Activated CD4-positive, CD25-positive, alpha-beta regulatory T cell (primary cell): ENCODE measurements around the gene FRMD8.
"Not testable (repeated sequence)": the region's sequence is repeated elsewhere in the genome, so short reads cannot be mapped to it uniquely, and the experiment has no call there.

Source experiments
- DNase-seq, 4 experiments: peaks; one replicate each; lab custom pipeline; 2025; lab: John Stamatoyannopoulos, UW

FRMD8 gene

GRCh38 chr11:65393513-65394079 lies 7.2 kb downstream of the FRMD8 start:
- DNase-seq, result no peak

DNA sequence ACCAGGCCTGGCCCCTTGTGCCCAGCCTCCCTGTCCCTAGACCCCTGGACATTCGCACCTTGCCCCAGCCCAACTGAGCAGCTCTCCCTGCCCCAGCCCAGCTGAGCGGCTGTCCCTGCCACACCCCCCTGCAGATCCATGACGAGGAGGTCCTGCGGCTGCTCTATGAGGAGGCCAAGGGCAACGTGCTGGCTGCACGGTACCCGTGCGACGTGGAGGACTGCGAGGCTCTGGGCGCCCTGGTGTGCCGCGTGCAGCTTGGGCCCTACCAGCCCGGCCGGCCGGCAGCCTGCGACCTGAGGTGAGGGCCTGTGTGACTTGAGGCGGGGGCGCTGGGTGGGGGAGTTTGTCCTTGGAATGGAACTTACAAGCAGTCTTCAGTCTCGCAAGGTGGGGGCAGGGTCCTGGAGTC lies 7.7 kb downstream of the FRMD8 start:
- no peak for DNase-seq

DNA sequence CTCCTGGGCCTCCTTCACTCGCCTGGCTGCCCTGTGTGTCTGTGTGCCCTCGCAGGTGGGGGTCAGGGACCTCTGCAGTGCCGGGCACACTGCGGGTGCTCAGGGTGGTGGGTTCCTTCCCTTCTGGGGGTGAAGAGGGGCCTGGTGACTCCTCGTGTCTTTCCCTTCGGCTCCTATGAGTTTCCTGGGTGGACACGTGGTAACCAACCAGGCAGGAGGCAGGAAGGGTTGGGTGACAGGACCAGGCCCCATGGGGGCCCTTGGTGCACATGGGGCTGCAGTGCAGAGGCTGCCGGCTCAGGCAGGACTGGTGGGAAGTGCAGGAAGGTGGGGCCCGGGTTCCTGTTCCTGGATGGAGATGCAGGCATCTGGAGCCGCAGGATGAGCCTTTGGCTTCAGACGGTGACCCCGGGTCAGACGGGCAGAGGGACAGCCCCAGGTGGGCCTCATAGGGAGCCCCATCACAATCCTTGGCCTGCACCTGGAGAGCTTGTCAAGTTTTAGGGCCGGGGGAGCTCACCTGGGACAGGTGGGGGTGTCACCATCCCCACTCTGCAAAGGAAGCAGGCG lies 9.6 kb downstream of the FRMD8 start:
- DNase-seq, result no peak

GRCh38 chr11:65396769-65397745 lies 10.6 kb downstream of the FRMD8 start:
- no peak for DNase-seq

GRCh38 chr11:65398362-65398910 lies 12.0 kb downstream of the FRMD8 start:
- no peak for DNase-seq

- DNase-seq, result no peak
Measured at GRCh38 chr11:65399249-65399648, 12.8 kb downstream of the FRMD8 start.

GRCh38 chr11:65399845-65400244 lies 13.4 kb downstream of the FRMD8 start:
- DNase-seq, result no peak

DNA sequence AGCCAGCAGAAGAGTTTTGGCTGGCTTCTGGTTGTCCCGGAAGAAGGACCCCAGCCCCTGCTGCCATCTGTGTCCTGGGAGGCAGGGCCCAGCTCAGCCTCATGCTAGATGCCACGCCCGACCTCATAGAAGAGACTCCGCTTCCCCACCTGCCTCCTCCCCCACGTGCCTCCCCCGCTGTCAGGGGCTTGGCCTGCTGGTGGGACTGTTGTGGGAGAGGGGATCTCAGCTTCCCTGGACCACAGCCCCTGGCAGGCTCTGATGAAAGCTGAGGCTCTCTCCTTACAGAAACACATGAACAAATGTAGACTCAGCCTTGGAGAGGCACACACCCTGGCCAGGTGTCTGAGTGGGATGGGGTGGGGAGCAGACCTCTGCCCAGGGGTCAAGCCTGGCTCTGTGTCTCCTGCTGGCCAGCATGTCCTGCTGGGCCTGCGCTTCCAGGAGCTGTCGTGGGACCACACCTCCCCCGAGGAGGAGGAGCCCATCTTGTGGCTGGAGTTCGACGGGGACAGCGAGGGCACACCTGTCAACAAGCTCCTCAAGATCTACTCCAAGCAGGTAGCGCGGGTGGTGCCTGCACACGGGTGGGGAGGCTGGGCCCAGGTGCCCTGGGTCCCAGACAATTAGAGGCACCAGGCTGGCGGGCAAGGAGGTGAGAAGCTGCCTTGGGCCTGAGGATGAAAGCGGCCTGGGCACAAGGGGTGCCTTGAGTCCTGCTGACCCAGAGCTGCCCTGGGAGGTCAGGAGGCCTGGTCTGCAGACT lies 14.1 kb downstream of the FRMD8 start:
- no peak for DNase-seq

DNA sequence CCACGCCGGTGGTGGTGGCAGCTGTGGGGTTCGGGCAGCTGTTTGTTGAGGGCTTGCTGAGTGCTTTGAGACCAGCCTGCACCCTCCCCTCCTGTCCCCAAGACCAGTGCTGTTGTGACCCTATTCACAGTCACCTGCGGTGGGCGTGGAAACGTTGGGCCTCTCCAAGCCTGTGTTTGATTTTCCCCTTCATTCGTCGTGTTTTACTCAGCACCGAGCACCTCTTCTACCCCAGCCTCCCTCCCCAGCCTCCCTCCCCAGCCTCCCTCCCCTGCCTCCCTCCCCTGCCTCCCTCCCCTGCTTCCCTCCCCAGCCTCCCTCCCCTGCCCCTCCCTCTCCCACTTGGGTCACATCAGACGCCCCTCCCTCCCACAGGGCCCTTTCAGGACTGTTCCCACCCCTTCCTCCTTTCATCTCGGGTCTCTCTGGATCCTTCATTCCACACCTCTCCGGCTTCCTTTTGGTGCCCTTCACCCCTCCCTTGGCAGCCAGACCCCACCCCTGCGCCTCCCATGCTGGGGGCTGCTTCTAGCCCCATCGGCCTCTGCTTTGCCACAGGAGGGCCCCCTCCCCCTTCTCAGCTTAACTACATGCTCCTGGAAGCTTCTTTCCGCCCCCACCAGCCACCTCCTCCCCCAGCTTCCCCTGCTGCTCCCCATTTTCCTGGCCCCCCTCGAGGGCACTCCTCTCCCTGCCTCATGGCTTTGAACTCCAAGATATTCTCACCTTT lies 14.8 kb downstream of the FRMD8 start:
- no peak for DNase-seq

DNA sequence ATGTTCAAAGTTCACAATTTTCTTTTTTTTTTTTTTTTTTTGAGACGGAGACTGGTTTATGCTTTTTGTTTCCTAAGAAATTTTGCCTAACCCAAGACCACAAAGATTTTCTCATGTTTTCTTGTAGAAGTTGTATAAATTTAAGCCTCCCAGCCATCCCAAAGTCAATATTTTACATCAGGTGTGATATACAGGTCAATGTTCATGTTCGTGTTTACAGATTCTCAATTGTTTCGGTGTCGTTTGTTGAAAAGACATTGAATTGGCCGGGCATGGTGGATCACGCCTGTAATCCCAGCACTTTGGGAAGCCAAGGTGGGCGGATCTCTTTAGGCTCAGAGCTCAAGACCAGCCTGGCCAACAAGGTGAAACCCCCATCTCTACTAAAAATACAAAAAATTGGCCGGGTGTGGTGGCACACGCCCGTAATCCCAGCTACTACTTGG lies 15.4 kb downstream of the FRMD8 start:
- DNase-seq, result no peak

DNA sequence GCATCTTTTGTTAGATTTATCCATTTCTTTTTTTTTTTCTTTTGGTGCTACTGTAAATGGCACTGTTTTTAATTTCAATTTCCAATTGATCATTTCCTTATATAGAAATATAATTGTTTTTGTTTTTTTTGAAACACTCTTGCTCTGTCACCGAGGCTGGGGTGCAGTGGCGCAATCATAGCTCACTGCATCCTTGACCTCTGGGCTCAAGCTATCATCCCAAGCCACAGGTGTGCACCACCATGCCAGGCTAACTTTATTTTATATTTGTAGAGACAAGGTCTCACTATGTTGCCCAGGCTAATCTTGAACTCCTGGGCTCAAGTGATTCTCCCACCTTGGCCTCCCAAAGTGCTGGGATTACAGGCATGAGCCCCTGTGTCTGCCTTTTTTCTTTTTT lies 16.4 kb downstream of the FRMD8 start:
- DNase-seq, result no peak

GRCh38 chr11:65403607-65404121 lies 17.2 kb downstream of the FRMD8 start:
- no peak for DNase-seq

GRCh38 chr11:65404210-65404609 lies 17.8 kb downstream of the FRMD8 start:
- DNase-seq, result no peak

GRCh38 chr11:65404638-65405339 lies 18.4 kb downstream of the FRMD8 start:
- no peak for DNase-seq

DNA sequence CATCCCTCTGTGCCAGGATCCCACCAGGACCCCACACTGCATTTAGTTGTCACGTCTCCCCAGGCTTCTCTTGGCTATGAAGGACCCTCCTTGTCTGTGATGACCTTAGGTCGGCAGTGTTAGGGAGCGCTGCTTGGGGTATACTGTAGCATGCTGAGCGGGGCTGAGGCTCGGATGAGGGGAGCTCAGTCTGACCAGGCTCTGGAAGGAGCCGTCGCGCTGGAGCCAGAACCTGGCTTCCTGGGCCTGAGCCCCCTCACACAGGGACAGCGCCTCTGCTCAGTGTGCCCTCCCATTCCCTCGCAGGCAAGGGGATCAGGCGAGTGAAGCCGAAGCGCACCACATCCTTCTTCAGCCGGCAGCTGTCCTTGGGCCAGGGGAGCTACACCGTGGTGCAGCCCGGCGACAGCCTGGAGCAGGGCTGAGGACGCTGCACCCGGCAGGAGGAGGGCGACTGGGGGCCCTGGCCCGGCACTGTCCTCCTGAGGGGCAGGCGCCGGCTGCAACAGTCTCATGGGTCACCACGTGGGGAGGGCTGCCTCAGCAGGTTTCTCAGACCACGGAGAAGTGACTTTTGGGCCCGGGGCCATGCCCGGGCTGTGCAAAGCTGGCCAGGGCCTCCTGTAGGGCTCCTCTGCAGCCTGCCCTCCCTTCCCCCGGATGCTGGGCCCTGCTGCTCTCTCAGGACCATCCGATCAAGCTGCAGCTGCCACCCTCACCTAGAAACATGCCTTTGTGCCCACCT lies 24.7 kb downstream of the FRMD8 start:
- DNase-seq, result no peak

- no peak for DNase-seq
Measured at GRCh38 chr11:65411681-65412070, 25.2 kb downstream of the FRMD8 start.

GRCh38 chr11:65412271-65413076 lies 26.0 kb downstream of the FRMD8 start:
- DNase-seq, result no peak

- not testable (repeated sequence) for DNase-seq
Measured at GRCh38 chr11:65413077-65413664, 26.7 kb downstream of the FRMD8 start.
